ENCODE results near the gene TBL3.

The TBL3 gene

DNA sequence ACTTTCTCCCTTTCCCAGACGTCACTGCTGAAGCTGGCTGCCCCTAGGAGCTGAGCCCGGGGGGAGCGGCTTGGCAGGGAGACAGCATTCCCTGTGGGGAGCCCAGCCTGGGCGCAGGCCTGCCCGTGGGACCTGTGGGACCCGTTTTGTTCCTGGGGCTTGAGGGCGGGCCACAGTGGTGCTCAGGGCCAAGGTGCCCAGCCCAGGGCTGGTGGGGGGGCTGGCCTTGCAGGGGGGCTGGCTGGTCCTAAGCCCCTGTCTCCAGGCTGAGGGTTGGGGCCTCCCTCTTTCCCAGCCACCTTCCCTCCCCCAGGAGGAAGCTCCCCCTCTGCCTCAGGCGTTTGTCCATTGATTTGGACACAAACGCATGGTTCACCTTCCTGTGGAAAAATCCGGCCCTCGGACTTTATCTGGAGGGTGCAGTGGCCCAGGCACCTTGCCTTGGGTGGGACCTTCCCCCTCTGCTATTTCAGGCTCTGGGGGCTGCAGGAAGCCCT, 59.3 kb downstream of the TBL3 start:
- no peak overlapping the region for H3K4me3 ChIP-seq (ENCODE audit: low read depth, low read length)
- DNase-seq (ENCODE audit: low read depth), result no peak
- TF ChIP-seq, protein P1, sequence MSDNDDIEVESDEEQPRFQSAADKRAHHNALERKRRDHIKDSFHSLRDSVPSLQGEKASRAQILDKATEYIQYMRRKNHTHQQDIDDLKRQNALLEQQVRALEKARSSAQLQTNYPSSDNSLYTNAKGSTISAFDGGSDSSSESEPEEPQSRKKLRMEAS (IDR thresholded peaks at IDR 0.05; ENCODE audit: low read depth, low read length), result no peak
- no peak for TF ChIP-seq MYC (IDR thresholded peaks at IDR 0.05; ENCODE audit: low read depth, low read length)
- TF ChIP-seq, protein P2, sequence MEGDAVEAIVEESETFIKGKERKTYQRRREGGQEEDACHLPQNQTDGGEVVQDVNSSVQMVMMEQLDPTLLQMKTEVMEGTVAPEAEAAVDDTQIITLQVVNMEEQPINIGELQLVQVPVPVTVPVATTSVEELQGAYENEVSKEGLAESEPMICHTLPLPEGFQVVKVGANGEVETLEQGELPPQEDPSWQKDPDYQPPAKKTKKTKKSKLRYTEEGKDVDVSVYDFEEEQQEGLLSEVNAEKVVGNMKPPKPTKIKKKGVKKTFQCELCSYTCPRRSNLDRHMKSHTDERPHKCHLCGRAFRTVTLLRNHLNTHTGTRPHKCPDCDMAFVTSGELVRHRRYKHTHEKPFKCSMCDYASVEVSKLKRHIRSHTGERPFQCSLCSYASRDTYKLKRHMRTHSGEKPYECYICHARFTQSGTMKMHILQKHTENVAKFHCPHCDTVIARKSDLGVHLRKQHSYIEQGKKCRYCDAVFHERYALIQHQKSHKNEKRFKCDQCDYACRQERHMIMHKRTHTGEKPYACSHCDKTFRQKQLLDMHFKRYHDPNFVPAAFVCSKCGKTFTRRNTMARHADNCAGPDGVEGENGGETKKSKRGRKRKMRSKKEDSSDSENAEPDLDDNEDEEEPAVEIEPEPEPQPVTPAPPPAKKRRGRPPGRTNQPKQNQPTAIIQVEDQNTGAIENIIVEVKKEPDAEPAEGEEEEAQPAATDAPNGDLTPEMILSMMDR (IDR thresholded peaks at IDR 0.05; ENCODE audit: low read depth, low read length), result no peak
- TF ChIP-seq POLR2A (IDR thresholded peaks at IDR 0.05; ENCODE audit: extremely low read depth, insufficient read length), result no peak

Data from NB4 (cell line).